Kidney (tissue), 14 donors: Measurements from ENCODE around the gene INO80B. TPM values are rescaled to one million over a fixed set of nuclear protein-coding genes. Genes with fewer than 3 reads are reported as not detected.

ENCODE experiments used
- DNase-seq, 5 donors: peaks; one replicate each; pipeline ENCODE4 v3.0.0-alpha.2; 2013 to 2020
- FAIRE-seq: peaks from 2 replicates; lab custom pipeline; 2012; peaks lifted over from hg19 to GRCh38; lab: Jason Lieb, UNC
- H3K27ac ChIP-seq, 2 donors: one replicate each; pipeline ENCODE4 v1.7.0; 2013; ENCODE audit warnings: low read depth in 2 of 2, low read length in 2 of 2, inconsistent platforms in 1 of 2
- H3K27me3 ChIP-seq: one replicate; pipeline ENCODE4 v1.7.1; 2013; ENCODE audit warnings: low read length, inconsistent platforms; ENCODE audit not compliant: control insufficient read depth, insufficient read depth
- H3K36me3 ChIP-seq, 3 donors: one replicate each; pipeline versions ENCODE4 v1.7.0 to v1.7.1; 2013; ENCODE audit warnings: low read length in 3 of 3, control low read depth in 1 of 3, inconsistent platforms in 1 of 3; ENCODE audit not compliant: insufficient read depth in 3 of 3, control insufficient read depth in 2 of 3
- H3K4me1 ChIP-seq, 3 donors: one replicate each; pipeline versions ENCODE4 v1.7.0 to v1.7.1; 2013; ENCODE audit warnings: low read length in 3 of 3, inconsistent platforms in 1 of 3, low read depth in 1 of 3; ENCODE audit not compliant: control insufficient read depth in 2 of 3, insufficient read depth in 2 of 3
- H3K4me3 ChIP-seq, 3 donors: one replicate each; pipeline versions ENCODE4 v1.7.0 to v1.8.1; 2013; ENCODE audit warnings: low read length in 3 of 3, control low read depth in 1 of 3, inconsistent platforms in 1 of 3
- H3K9ac ChIP-seq, 3 donors: one replicate each; pipeline versions ENCODE4 v1.7.0 to v1.7.1; 2013; ENCODE audit warnings: low read length in 3 of 3, control low read depth in 1 of 3, inconsistent platforms in 1 of 3
- H3K9me3 ChIP-seq, 3 donors: one replicate each; pipeline versions ENCODE4 v1.7.0 to v1.7.1; 2013; ENCODE audit warnings: low read length in 3 of 3, control low read depth in 1 of 3, inconsistent platforms in 1 of 3; ENCODE audit not compliant: control insufficient read depth in 2 of 3, insufficient read depth in 1 of 3
- intact Hi-C: fragments of 100-400 bp; cut with DNase I; formaldehyde crosslinking; loops from one replicate; pipeline ENCODE4 v1.11.1; 2022
- polyA plus RNA-seq: library from polyadenylated mRNA; stranded (reverse); fragments of 350-450 nt; fragmentation: Illumina TruSeq; extraction: RNeasy Lipid Tissue Mini Kit (QIAGEN cat#74804); gene quantifications from one replicate; pipeline ENCODE4 v1.2.3, GENCODE V29; 2014; ENCODE audit warnings: low read depth, low replicate concordance; ENCODE audit not compliant: insufficient read depth
- total RNA-seq: library from RNA; stranded (reverse); fragmentation: NEBNext Ultra II Directional; extraction: Animal tissue kit (Norgen Biotek cat#: 25700); gene quantifications from one replicate; pipeline ENCODE4 v1.2.1, GENCODE V29; 2021
- TF ChIP-seq, protein P1 (sequence below): IDR thresholded peaks from 3 replicates; pipeline ENCODE4 v1.5.1; 2012; ENCODE audit warnings: mild to moderate bottlenecking, moderate library complexity, borderline replicate concordance; ENCODE audit not compliant: insufficient read depth; ENCODE audit errors: extremely low read depth
- donor health status: control.
- donor health status: control.
- donor health status: control.
- donor health status: control.
- donor health status: control.
- donor health status: DM: yes; HTN: yes; CAD: no.
- donor health status: Normal renal cell carcinoma (clear cell type).

Gene INO80B
- total and polyA plus RNA-seq, 2 donors from 2014 or later = 37.0 to 44.2 TPM

GRCh38 chr2:74413001-74413698, 41.7 kb upstream of the INO80B start:
- Histone ChIP-seq H3K9me3 (no peaks in the 10 kb centered on the region), H3K36me3 (no peaks in the 10 kb centered on the region), H3K9ac (no peak overlapping the region), H3K4me3 (no peak overlapping the region), H3K27me3 (no peaks in the 10 kb centered on the region), H3K27ac (no peak overlapping the region), H3K4me1 (peaks cover 0 to 16% (median 4%) of the 10 kb centered on the region in 3 donors)
- intact Hi-C loops = no loop called here
- FAIRE-seq = no peak
- peak in 1 of 5 donors; percentile 45 for DNase-seq
- TF ChIP-seq, protein P1, sequence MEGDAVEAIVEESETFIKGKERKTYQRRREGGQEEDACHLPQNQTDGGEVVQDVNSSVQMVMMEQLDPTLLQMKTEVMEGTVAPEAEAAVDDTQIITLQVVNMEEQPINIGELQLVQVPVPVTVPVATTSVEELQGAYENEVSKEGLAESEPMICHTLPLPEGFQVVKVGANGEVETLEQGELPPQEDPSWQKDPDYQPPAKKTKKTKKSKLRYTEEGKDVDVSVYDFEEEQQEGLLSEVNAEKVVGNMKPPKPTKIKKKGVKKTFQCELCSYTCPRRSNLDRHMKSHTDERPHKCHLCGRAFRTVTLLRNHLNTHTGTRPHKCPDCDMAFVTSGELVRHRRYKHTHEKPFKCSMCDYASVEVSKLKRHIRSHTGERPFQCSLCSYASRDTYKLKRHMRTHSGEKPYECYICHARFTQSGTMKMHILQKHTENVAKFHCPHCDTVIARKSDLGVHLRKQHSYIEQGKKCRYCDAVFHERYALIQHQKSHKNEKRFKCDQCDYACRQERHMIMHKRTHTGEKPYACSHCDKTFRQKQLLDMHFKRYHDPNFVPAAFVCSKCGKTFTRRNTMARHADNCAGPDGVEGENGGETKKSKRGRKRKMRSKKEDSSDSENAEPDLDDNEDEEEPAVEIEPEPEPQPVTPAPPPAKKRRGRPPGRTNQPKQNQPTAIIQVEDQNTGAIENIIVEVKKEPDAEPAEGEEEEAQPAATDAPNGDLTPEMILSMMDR = no peak

GRCh38 chr2:74414441-74414840, 40.4 kb upstream of the INO80B start:
- H3K4me1 ChIP-seq = peaks cover 0 to 16% (median 4%) of the 10 kb centered on the region in 3 donors
- DNase-seq (peak in 3 of 5 donors; percentile 34 to 76 (median 68)), FAIRE-seq (no peak)
- peak overlapping the region in 2 of 3 donors; percentile 45 to 65 for H3K9ac ChIP-seq
- TF ChIP-seq, protein P1 = no peak
- no peak overlapping the region for H3K27ac ChIP-seq
- H3K27me3 ChIP-seq = no peaks in the 10 kb centered on the region
- no peaks in the 10 kb centered on the region for H3K36me3 ChIP-seq
- H3K4me3 ChIP-seq = peak overlapping the region; percentile 28 to 71 (median 59)
- H3K9me3 ChIP-seq = no peaks in the 10 kb centered on the region
- intact Hi-C loops = no loop called here

- FAIRE-seq = no peak
These were observed 39.8 kb upstream of the INO80B start for GRCh38 chr2:74414881-74415761.

More at GRCh38 chr2:74414881-74415761, 39.8 kb upstream of the INO80B start:
- H3K9me3 ChIP-seq = no peaks in the 10 kb centered on the region
- peak; percentile 72 to 85 (median 80) for DNase-seq
- H3K4me3 ChIP-seq = peak overlapping the region; percentile 7 to 71 (median 59)
- H3K9ac ChIP-seq = peak overlapping the region; percentile 18 to 65 (median 45)
- no peaks in the 10 kb centered on the region for H3K36me3 ChIP-seq
- peaks cover 0 to 16% (median 4%) of the 10 kb centered on the region in 3 donors for H3K4me1 ChIP-seq
- TF ChIP-seq, protein P1 = peak; percentile 12
- intact Hi-C loops = no loop called here
- H3K27me3 ChIP-seq = no peaks in the 10 kb centered on the region
- no peak overlapping the region for H3K27ac ChIP-seq
